GM18868 (cell line): Measurements from ENCODE around the gene COCH.
"Not testable (repeated sequence)": the region's sequence is repeated elsewhere in the genome, so short reads cannot be mapped to it uniquely, and the experiment has no call there.

Experiments used
- ATAC-seq: cut with Tn5 transposase; IDR thresholded peaks from one replicate; pipeline ENCODE4 v1.9.1; 2021; ENCODE audit warnings: mild to moderate bottlenecking, moderate library complexity; ENCODE audit not compliant: unreplicated experiment

COCH gene

DNA sequence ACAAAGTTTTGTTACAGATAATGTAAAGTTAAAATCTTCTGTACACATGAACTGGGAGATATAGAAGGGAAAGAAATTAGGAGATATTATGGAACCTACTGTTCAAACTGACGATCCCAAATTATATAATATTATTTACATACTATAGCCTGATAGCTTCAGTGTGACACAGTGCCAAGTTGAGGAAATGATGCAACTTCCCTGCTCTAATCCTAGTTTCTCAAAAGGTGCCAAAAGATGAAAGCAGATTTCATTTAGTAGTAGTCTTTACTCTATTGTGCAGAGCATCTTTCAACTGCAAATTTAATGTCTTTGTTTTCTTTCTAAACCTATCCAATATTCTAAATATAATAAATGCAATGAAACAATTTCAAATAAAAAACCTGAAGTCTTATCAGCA, 46.9 kb downstream of the COCH start:
- ATAC-seq: no peak

DNA sequence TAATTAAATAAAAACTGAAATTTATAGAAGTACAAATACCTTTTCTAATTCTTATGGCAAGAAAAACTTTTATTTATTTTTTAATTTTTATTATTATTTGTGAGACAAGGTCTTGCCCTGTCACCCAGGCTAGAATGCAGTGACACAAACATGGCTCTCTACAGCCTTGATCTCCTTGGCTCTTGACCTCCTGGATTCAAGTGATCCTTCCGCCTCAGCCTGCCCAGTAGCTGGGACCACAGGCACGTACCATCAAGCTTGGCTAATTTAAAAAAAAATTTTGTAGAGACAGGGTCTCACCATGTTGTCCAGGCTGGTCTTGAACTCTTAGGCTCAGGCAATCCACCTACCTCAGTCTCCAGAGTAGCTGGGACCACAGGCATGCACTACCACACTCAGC, 47.4 kb downstream of the COCH start:
- ATAC-seq: no peak

DNA sequence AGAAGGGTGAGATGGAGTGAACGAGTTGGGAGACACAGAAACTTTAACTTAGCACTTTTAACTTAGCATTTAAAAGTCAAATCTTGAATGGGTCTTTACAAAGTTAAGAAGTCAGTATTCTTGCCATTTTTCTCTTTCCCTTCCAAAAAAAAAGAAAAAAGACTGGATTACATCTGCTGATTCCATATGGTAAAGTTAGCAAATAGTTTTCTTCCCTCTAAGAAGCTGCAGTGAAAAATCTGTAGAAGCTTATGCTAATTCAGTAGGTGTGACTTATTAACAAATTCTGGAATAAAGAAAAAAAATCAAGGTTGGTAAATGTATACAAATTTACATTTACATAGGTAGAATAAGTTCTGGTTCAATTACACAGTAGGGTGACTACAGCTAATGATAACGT, 50.9 kb downstream of the COCH start:
- ATAC-seq: no peak

DNA sequence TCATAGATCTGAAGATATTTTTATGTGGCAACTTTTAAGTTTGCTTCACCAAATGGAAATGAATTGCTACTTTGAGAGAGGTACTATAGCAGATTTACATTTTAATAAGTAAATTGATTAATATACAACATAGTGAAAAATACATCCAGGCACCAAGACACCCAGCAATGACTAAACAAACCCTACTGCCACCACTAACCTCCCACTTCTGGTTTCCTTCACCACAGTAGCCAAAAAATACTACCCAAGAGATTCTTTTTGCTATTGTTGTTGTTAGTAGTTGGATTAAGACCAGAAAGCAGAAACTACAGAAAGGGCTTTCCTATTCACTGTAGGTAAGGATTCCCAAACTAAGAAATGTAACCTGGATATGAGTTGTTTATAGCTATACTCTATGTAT, 54.1 kb downstream of the COCH start:
- ATAC-seq: peak; percentile 71

DNA sequence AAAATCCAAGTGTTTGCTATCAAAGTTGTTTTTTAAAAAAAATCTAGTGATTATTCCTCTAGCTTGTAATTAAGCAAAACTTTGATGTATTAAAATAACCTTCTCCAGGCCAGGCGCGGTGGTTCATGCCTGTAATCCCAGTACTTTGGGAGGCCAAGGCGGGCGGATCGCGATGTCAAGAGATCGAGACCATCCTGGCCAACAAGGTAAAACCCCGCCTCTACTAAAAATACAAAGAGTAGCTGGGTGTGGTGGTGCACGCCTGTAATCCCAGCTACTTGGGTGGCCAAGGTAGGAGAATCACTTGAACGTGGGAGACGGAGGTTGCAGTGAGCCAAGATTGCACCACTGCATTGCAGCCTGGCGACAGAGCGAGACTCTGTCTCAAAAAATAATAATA, 59.6 kb downstream of the COCH start:
- ATAC-seq: not testable (repeated sequence)

DNA sequence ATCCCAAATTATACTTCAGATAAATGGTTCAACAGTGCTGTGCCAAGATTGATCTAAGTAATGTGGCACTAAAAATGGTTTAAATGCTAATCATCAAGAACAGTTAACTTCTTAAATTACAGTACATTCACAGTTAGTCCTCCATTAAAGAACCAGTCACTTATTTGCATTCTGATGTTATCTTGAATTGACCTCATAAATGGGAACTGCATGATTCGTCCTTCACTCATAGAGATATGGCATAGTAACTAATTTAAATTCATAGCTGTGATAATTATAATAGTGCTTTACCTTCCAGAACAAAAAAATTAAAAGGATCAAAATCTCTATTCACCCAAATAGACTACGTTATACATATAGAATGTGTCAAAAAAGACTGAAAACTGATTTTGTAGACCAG, 61.1 kb downstream of the COCH start:
- ATAC-seq: no peak

DNA sequence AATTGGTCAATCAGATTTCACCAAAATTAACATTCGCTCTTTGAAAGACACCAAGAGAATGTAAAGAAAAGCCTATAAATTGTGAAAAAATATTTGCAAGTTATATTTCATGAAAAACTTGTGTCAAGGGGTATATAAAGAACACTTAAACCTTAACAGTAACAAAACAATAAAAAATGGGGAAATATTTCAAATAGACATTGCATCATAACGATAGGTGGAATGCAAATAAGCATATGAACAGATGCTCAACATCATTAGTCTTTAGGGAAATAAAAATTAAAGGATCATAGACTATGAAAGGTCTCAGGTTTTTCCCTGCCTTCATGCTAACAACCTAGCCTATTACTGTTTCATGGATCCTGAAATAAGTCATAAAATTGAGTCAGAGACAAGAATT, 64.3 kb downstream of the COCH start:
- no peak for ATAC-seq
